A549 (cell line): ENCODE data around the gene MSANTD1. TPM values are rescaled to one million over a fixed set of nuclear protein-coding genes. Genes with fewer than 3 reads are reported as not detected.
"Not testable (repeated sequence)": the region's sequence is repeated elsewhere in the genome, so short reads cannot be mapped to it uniquely, and the experiment has no call there.

Source experiments
- ATAC-seq, 2 experiments: fragments of 200-7000 bp in 1 of 2; fragments of >200 bp in 1 of 2; cut with Nextera tagmentation in 1 of 2; cut with Tn5 transposase in 1 of 2; 3 replicates each; pipeline versions ENCODE4 v1.8.0 to v1.9.1; 2018 to 2020; ENCODE audit warnings: mild to moderate bottlenecking in 1 of 2, moderate library complexity in 1 of 2
- CTCF ChIA-PET: fragments of 300-600 bp; sonication (Branson Sonifier 250); formaldehyde crosslinking; extraction: SDS; loops from one replicate; lab custom pipeline; 2021; ENCODE audit warnings: antibody characterized with exemption, inconsistent platforms; lab: Yijun Ruan, JAX
- POLR2A ChIA-PET: fragments of 350-600 bp; formaldehyde crosslinking; extraction: SDS; loops from one replicate; lab custom pipeline; 2021; ENCODE audit warnings: antibody characterized with exemption, inconsistent platforms; lab: Yijun Ruan, JAX
- DNase-seq, 2 experiments: peaks; one replicate each; pipeline versions ENCODE4 v3.0.0 to v3.0.0-alpha.2; 2011 to 2016; ENCODE audit warnings: low read depth in 1 of 2, low spot score in 1 of 2
- FAIRE-seq: peaks from 2 replicates; lab custom pipeline; 2011; peaks lifted over from hg19 to GRCh38; lab: Jason Lieb, UNC
- H3K27ac ChIP-seq, 2 experiments: fragments of >200 bp; sonication (Bioruptor Twin); formaldehyde crosslinking; 3 replicates each; pipeline ENCODE4 v1.5.1; 2016 to 2017
- H3K4me1 ChIP-seq: fragments of >200 bp; sonication (Bioruptor Twin); formaldehyde crosslinking; 3 replicates; pipeline ENCODE4 v1.6.1; 2016
- H3K4me2 ChIP-seq: fragments of >200 bp; sonication (Bioruptor Twin); formaldehyde crosslinking; 3 replicates; pipeline ENCODE4 v1.6.1; 2016
- H3K4me3 ChIP-seq: fragments of >200 bp; sonication (Bioruptor Twin); formaldehyde crosslinking; 3 replicates; pipeline ENCODE4 v1.5.1; 2016
- H3K9me3 ChIP-seq: fragments of >200 bp; sonication (Bioruptor Twin); formaldehyde crosslinking; 3 replicates; pipeline ENCODE4 v1.6.1; 2016
- BHLHE40 ChIP-seq: IDR thresholded peaks from 2 replicates; pipeline ENCODE4 v1.6.1; 2012; ENCODE audit warnings: low read depth, low read length, inconsistent platforms
- CBX8 ChIP-seq: fragments of 200-600 bp; sonication (generic); IDR thresholded peaks from 2 replicates; pipeline ENCODE4 v1.6.1; 2016
- FOSB ChIP-seq: fragments of 250-450 bp; sonication (Bioruptor Pico); IDR thresholded peaks from 2 replicates; pipeline ENCODE4 v1.5.0; 2020; ENCODE audit warnings: mild to moderate bottlenecking, moderate library complexity
- HDAC2 ChIP-seq: fragments of 200-600 bp; sonication (generic); IDR thresholded peaks from 2 replicates; pipeline ENCODE4 v1.6.1; 2016
- HEYL ChIP-seq: fragments of 250-450 bp; sonication (Bioruptor Pico); IDR thresholded peaks from 2 replicates; pipeline ENCODE4 v1.8.0; 2021; ENCODE audit warnings: mild to moderate bottlenecking, moderate library complexity
- HOXB5 ChIP-seq: fragments of 250-450 bp; sonication (Bioruptor Pico); IDR thresholded peaks from 2 replicates; pipeline ENCODE4 v1.5.0; 2020; ENCODE audit warnings: mild to moderate bottlenecking, moderate library complexity
- JUN ChIP-seq, 2 experiments: fragments of >200 bp; sonication (Bioruptor Twin); formaldehyde crosslinking; IDR thresholded peaks; 2 replicates in 1 of 2; 3 replicates in 1 of 2; pipeline ENCODE4 v1.6.1; 2016 to 2017
- JUNB ChIP-seq: fragments of >200 bp; sonication (Bioruptor Twin); formaldehyde crosslinking; IDR thresholded peaks from 2 replicates; pipeline ENCODE4 v1.6.1; 2016
- KDM5A ChIP-seq: fragments of 200-600 bp; sonication (generic); IDR thresholded peaks from 2 replicates; pipeline ENCODE4 v1.6.1; 2016; ENCODE audit warnings: antibody characterized with exemption, mild to moderate bottlenecking
- POLR2A ChIP-seq: IDR thresholded peaks from 2 replicates; pipeline ENCODE4 v1.6.1; 2012; ENCODE audit warnings: mild to moderate bottlenecking, low read length
- RAD21 ChIP-seq, 2 experiments: fragments of >200 bp in 1 of 2; sonication (Bioruptor Twin) in 1 of 2; formaldehyde crosslinking in 1 of 2; IDR thresholded peaks in 1 of 2; conservative IDR thresholded peaks in 1 of 2; 2 replicates in 1 of 2; 3 replicates in 1 of 2; pipeline ENCODE4 v1.6.1; 2012 to 2018; ENCODE audit warnings: inconsistent platforms in 1 of 2
- RARB ChIP-seq: fragments of 250-450 bp; sonication (Bioruptor Pico); IDR thresholded peaks from 2 replicates; pipeline ENCODE4 v1.8.0; 2021; ENCODE audit warnings: mild to moderate bottlenecking, moderate library complexity
- SREBF2 ChIP-seq: fragments of 450-650 bp; IDR thresholded peaks from 2 replicates; pipeline ENCODE4 v1.6.1; 2014; ENCODE audit warnings: mild to moderate bottlenecking, moderate library complexity
- ZSCAN20 ChIP-seq: fragments of 250-450 bp; sonication (Bioruptor Pico); IDR thresholded peaks from 2 replicates; pipeline ENCODE4 v1.8.0; 2022; ENCODE audit warnings: mild to moderate bottlenecking, moderate library complexity
- WGBS: methylation state at CpG from one replicate; pipeline ENCODE4 v1.1.6; 2017; ENCODE audit errors: missing lambda C conversion rate; 5-methylcytosine and 5-hydroxymethylcytosine counted together
- polyA plus RNA-seq, 4 experiments: library from polyadenylated mRNA; depleted of rRNA in 3 of 4; stranded (reverse); fragments of >200 nt; fragmentation: RNase III in 1 of 4; extraction: RNeasy Plus Mini Kit Qiagen cat#74134 plus additional on column Dnase treatment in 1 of 4; gene quantifications; 2 replicates in 3 of 4; 3 replicates in 1 of 4; pipeline ENCODE4 v1.2.3, GENCODE V29; 2011 to 2017
- TF ChIP-seq, protein P1 (sequence below): fragments of 250-450 bp; sonication (Bioruptor Pico); IDR thresholded peaks from 2 replicates; pipeline ENCODE4 v1.5.0; 2020; ENCODE audit warnings: low read depth, mild to moderate bottlenecking, moderate library complexity
- TF ChIP-seq, protein P2 (sequence below): IDR thresholded peaks from 2 replicates; pipeline ENCODE4 v1.6.1; 2012; ENCODE audit warnings: low read depth, borderline replicate concordance
- TF ChIP-seq, protein P3 (sequence below): fragments of 200-600 bp; sonication (generic); IDR thresholded peaks from 2 replicates; pipeline ENCODE4 v1.6.1; 2016; ENCODE audit warnings: antibody characterized with exemption, mild to moderate bottlenecking, moderate library complexity
- TF ChIP-seq, protein P4 (sequence below): fragments of 450-650 bp; IDR thresholded peaks from 2 replicates; pipeline ENCODE4 v1.6.1; 2014; ENCODE audit warnings: antibody characterized with exemption

The MSANTD1 gene
- polyA plus RNA-seq, 2 of the 4 experiments (the other 2 are of a cell fraction) = 0.08 to 0.12 TPM

DNA sequence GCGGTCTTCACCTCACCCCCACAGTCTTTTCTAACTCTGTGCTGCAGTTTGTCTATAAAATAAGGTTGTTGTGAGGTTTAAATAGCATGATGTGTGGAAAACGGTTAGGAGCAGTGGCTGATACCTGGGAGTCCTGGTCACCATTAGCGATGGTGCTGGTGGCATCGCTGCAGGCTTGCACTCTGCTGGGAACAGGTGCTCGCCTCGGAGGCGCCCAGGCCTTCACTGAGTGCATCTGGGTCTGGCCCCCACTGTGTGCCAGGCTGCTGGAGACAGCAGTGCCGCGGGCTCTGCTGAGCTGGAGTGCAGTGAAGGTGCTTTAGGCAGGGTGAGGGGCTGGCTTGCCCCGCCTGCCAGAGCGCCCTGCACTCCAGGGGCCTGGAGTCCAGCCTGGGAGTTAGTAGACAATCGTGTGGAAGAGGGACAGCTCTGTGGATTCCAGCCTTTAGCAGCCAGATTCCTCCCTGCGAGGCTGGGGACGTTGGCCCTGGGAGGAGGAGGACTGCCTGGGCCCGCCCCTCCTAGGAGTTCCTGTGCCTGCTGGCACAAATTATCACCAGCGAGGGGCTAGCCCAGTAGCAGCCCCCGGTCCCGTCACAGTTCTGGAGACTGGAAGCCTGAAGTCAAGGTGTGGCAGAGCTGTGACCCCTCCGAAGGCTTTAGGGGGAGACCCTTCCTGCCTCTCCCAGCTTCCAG is 51.2 kb downstream of the MSANTD1 start:
- Histone ChIP-seq H3K9me3 (no peaks in the 10 kb centered on the region), H3K4me2 (no peak overlapping the region), H3K27ac (no peak overlapping the region), H3K4me3 (no peak overlapping the region)
- DNase-seq (no peak), ATAC-seq (no peak)
- POLR2A ChIA-PET = no interaction called here
- WGBS = 90% methylated on average over 7 of the region's 19 CpGs
- CTCF ChIA-PET = no interaction called here
- TF ChIP-seq, protein P1, sequence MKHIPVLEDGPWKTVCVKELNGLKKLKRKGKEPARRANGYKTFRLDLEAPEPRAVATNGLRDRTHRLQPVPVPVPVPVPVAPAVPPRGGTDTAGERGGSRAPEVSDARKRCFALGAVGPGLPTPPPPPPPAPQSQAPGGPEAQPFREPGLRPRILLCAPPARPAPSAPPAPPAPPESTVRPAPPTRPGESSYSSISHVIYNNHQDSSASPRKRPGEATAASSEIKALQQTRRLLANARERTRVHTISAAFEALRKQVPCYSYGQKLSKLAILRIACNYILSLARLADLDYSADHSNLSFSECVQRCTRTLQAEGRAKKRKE (CRISPR knock-in tag) = no peak
- TF ChIP-seq JUN (IDR thresholded peaks at IDR 0.05) (no peak), RAD21 (conservative IDR thresholded peaks at IDR 0.05 in 1 of 2, IDR thresholded peaks at IDR 0.05 in 1 of 2) (no peak), HOXB5 (CRISPR knock-in tag) (no peak), JUNB (no peak), BHLHE40 (no peak), ZSCAN20 (CRISPR knock-in tag) (no peak), CBX8 (no peak), SREBF2 (no peak), KDM5A (no peak), RARB (CRISPR knock-in tag) (no peak), FOSB (CRISPR knock-in tag) (no peak), HEYL (CRISPR knock-in tag) (no peak), HDAC2 (no peak), POLR2A (no peak)
- TF ChIP-seq, protein P2, sequence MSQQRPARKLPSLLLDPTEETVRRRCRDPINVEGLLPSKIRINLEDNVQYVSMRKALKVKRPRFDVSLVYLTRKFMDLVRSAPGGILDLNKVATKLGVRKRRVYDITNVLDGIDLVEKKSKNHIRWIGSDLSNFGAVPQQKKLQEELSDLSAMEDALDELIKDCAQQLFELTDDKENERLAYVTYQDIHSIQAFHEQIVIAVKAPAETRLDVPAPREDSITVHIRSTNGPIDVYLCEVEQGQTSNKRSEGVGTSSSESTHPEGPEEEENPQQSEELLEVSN = no peak
- TF ChIP-seq, protein P3, sequence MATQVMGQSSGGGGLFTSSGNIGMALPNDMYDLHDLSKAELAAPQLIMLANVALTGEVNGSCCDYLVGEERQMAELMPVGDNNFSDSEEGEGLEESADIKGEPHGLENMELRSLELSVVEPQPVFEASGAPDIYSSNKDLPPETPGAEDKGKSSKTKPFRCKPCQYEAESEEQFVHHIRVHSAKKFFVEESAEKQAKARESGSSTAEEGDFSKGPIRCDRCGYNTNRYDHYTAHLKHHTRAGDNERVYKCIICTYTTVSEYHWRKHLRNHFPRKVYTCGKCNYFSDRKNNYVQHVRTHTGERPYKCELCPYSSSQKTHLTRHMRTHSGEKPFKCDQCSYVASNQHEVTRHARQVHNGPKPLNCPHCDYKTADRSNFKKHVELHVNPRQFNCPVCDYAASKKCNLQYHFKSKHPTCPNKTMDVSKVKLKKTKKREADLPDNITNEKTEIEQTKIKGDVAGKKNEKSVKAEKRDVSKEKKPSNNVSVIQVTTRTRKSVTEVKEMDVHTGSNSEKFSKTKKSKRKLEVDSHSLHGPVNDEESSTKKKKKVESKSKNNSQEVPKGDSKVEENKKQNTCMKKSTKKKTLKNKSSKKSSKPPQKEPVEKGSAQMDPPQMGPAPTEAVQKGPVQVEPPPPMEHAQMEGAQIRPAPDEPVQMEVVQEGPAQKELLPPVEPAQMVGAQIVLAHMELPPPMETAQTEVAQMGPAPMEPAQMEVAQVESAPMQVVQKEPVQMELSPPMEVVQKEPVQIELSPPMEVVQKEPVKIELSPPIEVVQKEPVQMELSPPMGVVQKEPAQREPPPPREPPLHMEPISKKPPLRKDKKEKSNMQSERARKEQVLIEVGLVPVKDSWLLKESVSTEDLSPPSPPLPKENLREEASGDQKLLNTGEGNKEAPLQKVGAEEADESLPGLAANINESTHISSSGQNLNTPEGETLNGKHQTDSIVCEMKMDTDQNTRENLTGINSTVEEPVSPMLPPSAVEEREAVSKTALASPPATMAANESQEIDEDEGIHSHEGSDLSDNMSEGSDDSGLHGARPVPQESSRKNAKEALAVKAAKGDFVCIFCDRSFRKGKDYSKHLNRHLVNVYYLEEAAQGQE = no peak
- TF ChIP-seq, protein P4, sequence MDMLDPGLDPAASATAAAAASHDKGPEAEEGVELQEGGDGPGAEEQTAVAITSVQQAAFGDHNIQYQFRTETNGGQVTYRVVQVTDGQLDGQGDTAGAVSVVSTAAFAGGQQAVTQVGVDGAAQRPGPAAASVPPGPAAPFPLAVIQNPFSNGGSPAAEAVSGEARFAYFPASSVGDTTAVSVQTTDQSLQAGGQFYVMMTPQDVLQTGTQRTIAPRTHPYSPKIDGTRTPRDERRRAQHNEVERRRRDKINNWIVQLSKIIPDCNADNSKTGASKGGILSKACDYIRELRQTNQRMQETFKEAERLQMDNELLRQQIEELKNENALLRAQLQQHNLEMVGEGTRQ = no peak
- TF ChIP-seq, all 56 proteins: peak for 0
- no peak for FAIRE-seq
- no peaks in the 10 kb centered on the region; the same call in 2 of the 3 replicates for H3K4me1 ChIP-seq

DNA sequence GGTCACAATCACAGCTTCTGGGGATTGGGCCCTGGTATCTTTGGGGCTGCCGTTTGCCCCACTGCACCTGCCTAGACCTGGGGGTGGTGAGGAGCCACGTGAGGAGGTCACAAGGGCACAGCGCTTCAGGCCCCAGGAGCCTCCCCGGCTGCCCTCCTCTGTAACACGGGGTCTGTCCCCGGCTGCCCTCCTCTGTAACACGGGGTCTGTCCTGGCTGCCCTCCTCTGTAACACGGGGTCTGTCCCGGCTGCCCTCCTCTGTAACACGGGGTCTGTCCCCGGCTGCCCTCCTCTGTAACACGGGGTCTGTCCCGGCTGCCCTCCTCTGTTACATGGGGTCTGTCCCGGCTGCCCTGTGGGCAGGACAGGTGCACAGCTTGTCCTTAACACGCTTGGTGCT is 51.9 kb downstream of the MSANTD1 start:
- H3K27ac ChIP-seq, H3K4me1 ChIP-seq, H3K9me3 ChIP-seq, CTCF ChIA-PET, ATAC-seq, FAIRE-seq, DNase-seq, POLR2A ChIA-PET, H3K4me2 ChIP-seq, H3K4me3 ChIP-seq: not testable (repeated sequence)
- WGBS = 87% methylated on average over 14 of the region's 15 CpGs
